HG02763 (cell line): ENCODE measurements around the gene DYNC1I1.

Experiments used
- ATAC-seq: cut with Tn5 transposase; IDR thresholded peaks from one replicate; pipeline ENCODE4 v1.9.1; 2021; ENCODE audit warnings: mild to moderate bottlenecking, moderate library complexity; ENCODE audit not compliant: unreplicated experiment

DYNC1I1 gene

DNA sequence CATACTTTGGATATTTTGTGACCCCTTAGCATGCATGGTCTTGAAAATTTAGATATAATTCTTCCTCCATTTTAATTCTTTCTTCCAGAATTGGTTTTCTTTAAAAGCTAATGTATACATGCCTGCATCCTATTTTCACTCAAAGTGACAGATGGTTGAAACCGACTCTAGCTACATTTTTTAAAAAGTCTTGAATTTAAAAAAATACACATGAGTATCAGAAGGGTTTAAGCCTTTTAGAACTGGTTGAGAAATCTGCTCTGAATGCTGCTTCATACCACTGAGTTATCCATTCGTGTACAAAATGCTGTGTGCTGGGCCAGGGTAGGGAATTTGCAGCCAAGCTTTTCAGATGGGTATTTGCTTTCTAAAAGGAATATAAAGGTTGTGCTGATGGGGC, 16.5 kb downstream of the DYNC1I1 start:
- ATAC-seq, result no peak

DNA sequence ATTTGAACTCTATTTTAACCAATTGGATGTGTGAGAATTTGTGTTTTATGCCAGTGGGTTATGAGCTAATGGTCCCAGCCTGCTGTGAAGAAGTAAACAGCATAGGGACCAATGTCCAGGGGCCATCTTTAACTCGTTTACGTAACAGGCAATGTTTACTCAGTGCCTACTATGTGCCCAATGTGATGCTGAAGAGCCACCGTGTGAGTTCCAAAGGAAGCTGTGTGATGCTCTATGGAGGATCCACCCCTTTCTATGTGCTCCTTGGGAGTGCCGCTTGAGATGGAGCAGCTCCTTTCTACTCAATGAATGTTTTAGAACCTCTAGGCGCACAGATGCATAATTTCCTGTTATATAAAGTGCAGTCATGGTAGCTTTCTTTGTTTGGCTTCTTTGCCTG, 21.3 kb downstream of the DYNC1I1 start:
- ATAC-seq, result no peak

DNA sequence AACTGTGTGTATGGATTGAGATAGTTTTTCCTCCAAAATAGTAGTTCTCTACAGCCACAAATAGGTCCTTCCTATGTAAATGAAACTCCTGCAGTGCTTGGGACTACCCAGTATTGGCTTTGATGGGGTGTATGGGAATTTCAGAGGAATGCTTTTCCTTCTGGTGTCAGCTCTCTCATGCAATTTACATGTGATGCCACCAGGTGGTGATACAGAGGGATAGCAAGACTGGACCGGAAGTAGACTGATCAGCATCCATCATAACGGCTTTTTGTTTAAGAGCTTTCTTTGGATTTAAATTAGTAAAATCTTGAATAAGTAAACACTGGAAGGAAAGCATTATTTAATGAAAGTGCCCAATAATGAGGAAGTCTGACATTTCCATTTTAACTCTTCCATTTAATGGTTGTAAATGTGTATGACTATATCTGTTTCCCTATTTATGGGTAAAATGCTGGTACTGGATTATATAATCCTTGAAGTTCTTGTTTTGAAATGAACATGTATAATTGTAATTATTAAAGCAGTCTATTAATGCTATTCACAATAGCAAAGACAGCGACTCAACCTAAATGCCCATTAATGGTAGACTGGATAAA, 22.7 kb downstream of the DYNC1I1 start:
- ATAC-seq, result no peak

DNA sequence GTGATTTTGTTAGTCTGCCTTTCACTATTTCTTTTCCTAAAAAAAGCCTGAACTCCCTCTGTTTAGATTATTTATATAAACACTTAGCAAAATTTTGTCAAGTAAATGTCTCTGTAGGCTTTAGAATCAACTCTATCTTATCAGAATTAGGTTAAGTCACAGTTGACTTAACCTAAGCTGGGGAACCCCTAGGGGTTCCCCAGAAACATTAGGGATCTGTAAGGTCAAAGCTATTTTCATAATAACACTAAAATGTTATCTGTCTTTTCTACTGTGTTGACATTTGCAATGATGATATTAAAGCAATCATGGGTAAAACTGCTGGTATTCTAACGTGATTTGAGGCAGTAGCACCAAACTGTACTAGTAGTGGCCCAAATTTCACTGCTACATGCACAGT, 24.3 kb downstream of the DYNC1I1 start:
- ATAC-seq, result no peak

DNA sequence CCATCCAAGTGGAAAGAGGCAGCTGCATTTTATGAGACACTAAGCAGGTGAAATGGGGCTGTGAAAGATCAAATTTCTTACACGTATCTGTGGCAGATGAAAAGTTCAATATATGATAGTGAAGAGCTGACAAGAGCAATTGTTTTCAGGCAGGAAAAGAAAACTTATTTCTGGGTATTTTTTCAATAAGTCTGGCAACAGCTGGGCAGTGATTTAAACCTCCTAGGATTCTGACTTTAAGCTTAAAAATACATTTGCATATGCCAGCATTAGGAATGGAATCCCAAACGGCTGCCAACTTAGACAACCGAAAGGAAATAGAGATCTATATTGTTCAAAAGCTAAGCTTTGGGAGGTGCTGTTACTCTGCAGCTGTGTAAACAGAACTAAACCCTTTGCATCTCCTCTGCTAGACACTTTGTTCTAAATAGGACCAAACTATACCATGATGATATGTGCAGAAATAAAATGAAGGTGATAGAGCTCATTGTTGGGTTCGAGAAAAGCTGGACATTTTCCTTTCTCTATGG, 26.1 kb downstream of the DYNC1I1 start:
- ATAC-seq, result no peak

DNA sequence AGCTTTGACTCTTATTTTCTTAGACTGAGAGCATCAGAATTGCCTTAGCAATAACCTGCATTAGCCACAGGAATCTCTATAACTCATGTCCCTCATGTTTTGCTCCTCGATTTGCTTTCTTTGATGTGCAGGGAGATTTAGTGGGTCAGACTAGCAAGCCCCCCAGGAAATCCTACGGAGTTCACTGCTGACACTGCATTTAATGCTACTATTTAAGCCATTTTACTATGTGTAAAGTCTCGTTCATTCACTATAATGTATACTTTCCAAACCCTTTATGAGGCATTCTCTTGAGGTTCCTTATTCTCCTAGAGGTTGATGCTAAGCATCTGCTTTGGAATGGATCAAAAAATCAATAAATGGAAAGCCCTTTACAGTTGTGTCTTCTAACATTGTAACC, 28.4 kb downstream of the DYNC1I1 start:
- ATAC-seq, result no peak

DNA sequence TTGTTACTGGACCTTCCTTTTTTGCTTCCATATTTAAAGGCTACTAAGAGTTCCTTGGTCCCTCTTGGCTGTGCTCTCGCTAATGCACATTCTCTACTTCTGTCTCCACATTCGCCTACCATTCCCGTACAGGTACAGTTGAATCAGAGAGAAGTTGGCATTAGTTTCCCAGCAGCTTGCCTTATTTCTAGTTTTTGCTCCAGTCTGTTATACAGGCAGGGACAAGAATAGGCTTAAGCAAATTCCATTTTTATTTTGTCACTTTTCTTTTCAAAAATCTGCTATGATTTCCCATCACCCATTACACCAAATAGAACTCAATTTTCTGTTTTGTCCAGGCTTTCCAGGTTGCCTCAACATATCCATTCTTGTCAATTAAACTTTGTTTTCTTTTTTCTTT, 29.9 kb downstream of the DYNC1I1 start:
- no peak for ATAC-seq

DNA sequence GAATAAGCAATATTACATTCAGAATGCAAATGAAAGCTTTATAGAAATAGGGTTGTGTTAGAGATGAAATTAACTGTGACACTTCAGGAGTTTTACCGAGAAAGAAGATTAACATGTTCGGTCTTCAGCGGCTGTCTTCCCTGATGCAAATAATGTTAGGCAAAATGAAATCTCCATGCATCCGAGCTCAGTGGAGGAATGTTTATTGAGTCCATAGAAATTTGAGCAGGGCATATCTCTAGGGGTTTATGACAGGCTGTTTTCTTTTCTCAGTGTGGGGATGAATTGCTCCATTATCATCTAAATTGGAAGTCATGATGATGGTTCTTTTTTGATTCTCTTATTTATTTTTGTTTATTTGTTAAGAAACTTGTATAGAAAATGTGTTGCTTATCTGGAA, 31.7 kb downstream of the DYNC1I1 start:
- no peak for ATAC-seq

DNA sequence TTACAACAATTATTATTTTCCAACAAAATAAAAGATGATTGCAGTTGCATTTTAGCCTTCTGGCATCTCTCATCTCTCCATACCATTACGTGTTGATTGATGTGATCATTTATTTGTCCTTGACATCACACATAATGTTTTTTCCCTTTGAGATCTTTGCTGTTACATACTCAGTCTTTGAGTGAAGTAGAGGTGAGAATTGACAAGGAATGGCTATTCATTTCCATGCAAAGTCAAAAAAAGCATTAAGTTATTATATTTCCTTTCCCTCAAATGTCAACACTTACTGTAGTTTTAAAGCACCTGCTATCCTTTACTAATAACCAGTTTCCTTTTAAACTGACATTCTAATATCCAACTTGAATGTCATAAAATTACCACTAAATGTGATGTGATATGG, 33.6 kb downstream of the DYNC1I1 start:
- no peak for ATAC-seq

DNA sequence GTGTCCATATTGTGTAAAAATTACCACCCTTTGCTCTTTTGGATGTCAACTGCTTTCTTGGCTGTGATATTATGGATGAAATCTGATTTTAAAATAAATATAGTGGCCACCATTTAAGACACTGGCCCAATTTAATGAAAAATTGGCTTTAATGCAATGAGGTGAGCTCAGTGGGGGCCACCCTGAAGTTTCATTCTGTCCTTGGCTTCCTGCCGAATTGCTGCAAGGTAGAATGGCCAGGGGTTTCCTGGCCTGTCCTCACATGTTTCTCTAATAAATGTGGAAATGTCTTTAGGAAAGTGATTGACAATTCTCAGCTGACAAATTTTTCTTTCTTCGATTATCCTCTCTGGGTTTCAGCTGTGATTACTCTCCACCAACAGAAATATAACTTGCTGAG, 36.0 kb downstream of the DYNC1I1 start:
- ATAC-seq, result no peak

DNA sequence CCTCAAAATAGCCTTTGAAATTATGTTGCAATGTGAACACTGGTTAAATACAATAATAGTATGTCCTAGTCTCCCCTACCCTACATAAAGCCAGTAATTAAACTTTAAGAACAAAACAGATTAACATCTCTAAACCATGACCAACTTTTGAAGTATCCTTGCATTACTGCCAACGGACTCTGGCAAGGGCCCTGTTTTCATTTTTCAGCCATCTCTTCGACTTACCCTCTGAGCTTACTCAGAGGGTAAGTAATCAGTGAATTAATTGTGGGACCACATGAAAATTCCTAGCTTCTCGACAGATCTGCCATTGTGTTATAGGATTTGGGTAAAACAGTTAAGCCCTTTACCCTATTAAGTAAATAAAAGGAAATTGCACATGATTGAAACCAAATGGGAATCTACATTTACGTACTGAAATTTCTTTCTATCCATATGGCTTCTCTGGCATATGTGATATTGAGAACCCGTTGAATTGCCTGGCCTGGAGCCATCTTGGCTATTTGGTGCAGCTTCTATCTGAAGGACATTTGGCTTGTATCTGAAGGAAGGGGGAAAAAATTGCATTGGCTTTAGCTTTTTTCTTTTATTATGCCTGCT, 39.6 kb downstream of the DYNC1I1 start:
- no peak for ATAC-seq

DNA sequence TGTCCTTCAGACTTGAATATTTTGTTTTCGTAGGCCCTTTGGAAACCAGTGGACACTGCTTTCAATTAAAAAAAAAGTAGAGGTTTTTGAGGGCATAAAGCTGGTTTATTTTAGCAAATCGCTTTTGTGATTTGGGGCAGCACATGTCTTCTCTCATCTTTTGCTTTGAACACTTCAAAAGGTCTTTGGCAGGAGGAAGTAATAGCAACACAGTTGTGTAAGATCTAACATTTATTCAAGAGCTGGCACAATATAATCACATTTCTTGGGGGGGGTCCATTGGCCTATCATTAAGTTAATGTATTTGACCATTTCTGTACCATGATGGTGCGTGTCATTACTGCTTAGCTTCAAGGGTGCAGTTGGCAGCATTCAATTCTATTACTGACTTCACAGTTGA, 42.4 kb downstream of the DYNC1I1 start:
- no peak for ATAC-seq

DNA sequence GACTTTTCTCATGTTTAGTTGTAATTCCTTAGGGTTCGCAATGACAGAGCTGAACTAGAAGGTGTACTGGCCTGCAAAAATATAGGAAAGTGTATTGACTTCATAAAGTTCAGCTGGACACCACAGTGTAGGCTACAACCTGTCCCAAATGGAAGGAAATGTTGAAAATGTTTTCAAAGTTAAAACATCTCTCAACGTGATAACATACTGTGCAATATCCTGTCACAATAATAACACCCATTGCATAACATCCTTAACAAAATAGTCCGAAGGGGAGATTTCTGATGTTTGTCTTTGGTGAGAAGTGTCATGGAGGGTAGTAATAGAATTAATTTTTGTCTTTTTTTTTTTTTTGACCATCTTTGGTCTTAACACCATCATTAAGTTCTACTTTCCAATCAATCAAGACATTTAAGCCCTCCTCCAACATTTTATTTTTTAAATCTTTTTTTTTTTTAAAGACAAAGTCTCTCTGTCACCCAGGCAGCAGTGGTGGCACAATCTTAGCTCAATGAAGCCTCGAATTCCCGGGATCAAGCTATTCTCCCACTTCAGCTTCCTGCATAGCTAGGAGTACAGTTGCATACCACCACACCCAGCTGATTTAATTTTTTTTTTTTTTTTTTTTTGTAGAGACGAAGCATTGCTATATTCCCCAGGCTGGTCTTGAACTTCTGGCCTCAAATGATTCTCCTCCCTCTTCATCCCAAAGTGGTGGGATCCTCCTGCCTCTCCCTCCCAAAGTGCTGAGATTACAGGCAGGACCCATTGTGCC, 45.7 kb downstream of the DYNC1I1 start:
- no peak for ATAC-seq

DNA sequence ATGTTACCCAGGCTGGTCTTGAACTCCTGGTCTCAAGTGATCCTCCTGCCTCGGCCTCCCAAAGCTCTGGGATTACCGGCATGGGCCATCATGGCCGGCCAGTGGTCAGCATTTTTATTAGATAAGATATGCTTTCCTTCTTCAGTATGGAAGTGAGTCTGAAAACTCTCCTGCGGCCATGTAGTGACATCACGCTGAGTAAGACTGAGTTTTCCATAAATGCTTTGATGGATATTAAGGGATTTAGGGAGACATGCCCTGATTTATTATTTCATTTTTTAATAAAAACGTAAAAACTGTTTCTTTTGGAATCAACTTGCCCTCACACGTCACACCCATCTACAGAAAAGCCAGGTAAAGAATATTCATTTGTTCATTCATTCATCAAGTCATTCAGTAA, 48.4 kb downstream of the DYNC1I1 start:
- ATAC-seq, result no peak

DNA sequence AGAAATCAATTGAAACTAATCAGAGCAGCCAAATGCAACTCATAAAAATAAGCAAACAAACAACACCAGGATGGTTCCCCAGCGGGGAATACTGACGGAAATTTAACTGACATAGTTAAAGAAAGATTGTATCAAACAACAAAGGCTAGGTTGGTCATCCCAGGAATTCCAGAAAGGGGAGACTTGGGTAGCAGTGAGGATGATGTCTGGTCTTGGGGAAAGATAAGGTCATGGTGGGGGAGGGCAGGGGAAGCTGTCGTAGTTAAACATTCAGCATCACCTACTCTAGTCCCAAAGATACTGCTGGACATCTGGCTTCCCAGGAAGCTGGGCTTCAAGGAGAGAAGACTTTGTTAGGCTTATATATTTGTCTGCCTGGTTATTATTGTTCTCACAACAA, 50.4 kb downstream of the DYNC1I1 start:
- no peak for ATAC-seq

DNA sequence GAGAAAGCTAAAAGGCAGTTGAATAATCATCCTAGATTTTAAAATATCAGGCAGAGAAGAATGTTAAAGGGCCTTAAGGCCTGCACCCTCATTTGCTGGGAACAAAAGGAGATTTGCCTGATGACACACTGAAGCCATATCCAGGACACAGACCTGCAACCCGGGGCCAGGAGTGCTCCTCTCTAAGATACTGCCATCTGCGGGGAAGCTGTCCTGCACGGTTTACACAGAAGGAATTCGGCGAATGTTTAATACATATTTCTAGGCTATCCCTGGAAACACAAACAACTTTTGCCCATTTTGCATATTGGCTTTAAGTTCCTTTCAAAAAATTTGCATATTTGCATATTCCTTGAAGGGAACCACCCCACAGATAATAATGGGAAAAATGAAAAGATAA, 52.3 kb downstream of the DYNC1I1 start:
- no peak for ATAC-seq

DNA sequence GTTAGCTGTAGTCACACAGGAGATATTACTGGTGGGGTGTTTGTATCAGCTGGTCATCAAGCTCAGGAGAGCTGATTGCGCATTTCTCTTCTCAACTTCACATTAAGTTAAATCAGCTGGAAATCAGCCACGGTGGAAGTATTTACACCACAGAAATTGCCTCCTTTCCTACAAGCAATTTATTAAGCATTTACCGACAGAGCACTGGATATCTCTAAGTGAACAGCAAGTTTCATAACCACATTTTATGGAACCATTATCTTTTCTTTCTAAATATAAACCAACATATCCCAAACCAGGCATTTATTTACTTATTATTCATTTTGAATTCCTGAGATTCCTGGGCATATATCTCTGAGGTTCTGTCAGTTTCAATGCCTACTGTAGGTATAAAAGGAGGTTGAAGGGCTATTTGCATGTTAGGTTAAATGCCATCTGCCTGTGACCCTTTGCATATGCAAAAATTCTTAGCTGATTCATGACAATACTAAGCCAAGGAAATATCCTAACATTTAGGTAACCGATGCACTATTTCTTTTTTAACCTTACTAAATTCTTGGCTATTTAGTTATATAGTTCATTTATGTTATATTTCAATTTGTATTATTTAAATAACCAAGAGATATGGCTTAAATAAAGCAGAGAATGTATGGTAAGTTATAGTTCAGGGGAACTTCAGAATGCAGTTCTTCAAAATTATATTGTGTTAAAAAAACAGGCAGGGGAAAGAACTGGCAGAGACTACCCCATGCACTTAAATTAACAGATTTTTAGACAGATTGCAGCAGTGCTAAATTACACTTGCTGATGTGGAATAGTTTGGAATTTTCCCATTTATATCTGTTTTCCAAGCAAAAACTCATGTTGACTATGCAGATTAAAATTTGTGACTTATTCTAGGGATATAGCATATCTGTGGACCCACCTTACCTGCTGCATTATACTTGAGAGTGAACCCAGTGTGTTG, 56.8 kb downstream of the DYNC1I1 start:
- ATAC-seq, result no peak

DNA sequence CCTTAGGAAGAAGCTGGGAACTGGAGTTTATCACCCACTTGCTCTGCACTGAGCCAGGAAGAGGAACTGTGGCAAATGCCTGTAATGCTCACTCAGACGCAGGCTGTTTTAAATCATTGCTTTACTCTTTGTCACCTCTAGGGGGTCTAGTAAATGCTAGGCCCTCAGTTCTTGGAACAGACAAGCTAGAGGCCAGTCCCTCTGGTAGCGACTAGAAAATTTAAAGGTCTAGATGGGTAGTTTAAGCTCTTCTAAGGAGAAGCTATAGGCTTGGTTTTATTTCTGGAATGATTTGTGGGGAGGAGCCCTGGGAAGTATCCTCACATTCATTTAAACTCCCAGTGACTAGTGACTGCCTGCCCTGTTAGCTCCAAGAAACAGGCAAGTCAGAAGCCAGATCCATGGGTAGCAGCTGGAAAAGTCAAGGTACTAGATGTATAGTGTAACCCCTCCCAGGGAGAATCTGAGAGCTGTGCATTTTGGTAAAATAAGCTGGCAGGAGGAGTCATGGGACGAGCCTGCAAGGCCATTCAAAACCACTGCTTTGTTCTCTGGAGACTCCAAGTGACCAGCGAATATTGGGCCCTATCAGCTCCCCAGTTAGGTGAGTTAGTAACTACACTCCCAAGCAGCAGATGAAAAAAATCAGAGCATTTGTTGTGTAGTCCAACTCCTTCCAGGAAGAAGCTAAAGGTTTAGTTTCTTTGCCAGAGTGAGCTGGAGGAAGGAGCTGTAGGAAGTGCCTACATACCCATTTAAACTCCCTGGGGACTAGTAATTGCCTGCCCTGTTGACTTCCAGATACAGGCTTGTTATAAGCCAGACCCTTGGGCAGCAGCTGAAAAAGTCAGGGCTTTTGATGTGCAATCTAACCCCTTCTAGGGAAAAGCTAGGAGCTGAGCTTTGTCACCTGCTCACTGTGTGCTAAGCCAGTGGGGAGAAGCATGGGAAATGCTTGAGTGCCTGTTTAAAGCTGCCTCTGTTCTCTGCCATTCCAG, 68.9 kb downstream of the DYNC1I1 start:
- peak; percentile 76 for ATAC-seq

DNA sequence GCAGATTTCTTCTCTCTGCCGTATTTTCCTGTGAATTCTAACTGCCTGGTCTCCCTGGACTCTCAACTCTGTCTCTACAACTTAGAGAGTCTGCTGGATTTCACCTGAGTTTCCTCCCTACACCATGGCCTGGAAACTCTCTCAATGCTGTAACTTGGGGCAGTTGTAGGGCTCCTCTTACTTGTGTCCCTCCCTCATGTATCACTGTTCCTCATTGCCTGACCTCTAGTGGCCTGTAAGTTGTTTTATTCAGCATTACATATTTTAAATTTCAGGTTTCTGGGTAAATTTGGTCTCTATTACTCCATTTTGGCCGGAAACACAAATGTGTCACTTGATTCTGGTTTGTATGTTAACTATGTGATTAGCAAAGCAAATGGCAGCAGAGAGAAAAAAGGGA, 70.9 kb downstream of the DYNC1I1 start:
- ATAC-seq, result no peak

DNA sequence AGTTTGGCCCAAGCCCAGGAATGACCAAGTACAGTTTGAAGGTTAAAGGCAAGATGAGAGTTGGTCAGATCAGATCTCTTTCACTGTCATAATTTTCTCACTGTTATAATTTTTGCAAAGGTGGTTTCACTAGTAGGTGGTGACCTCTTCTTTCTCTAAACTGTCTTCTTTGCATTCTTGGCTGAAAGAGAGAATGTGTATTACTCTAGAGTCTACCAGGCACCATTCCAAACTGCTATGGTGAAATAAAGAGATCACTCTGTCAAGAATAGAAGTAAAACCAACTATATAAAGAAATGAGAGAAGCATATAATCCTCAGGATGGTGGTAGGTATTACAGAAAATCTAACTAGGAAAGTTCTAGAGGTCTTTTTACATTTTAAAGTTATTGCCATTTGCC, 72.7 kb downstream of the DYNC1I1 start:
- ATAC-seq, result no peak
